Mucosa of descending colon (tissue), 3 donors: Measurements from ENCODE around the gene OPCML. TPM values are rescaled to one million over a fixed set of nuclear protein-coding genes. Genes with fewer than 3 reads are reported as not detected.

Experiments used
- ATAC-seq: fragments of 200-7000 bp; cut with Tn5 transposase; one replicate; pipeline ENCODE4 v1.9.1; 2020; ENCODE audit warnings: mild to moderate bottlenecking, moderate library complexity
- DNase-seq, 3 donors: peaks; one replicate each; pipeline ENCODE4 v3.0.0-alpha.2; 2020
- H3K36me3 ChIP-seq: fragments of 200-600 bp; one replicate; pipeline ENCODE4 v1.8.0; 2021; ENCODE audit warnings: low read depth, mild to moderate bottlenecking
- H3K4me1 ChIP-seq: fragments of 200-600 bp; one replicate; pipeline ENCODE4 v1.8.0; 2021; ENCODE audit warnings: low read depth, mild to moderate bottlenecking
- H3K4me3 ChIP-seq: fragments of 200-600 bp; one replicate; pipeline ENCODE4 v1.8.0; 2021; ENCODE audit warnings: mild to moderate bottlenecking
- H3K9me3 ChIP-seq: fragments of 200-600 bp; one replicate; pipeline ENCODE4 v1.8.0; 2021; ENCODE audit warnings: mild to moderate bottlenecking
- CTCF ChIP-seq: fragments of 200-600 bp; IDR thresholded peaks from one replicate; pipeline ENCODE4 v1.8.0; 2022; ENCODE audit warnings: antibody characterized with exemption, mild to moderate bottlenecking
- intact Hi-C, 2 donors: fragments of 100-400 bp; cut with DNase I in 1 of 2; cut with micrococcal nuclease in 1 of 2; formaldehyde crosslinking; loops; one replicate each; pipeline versions ENCODE4 v1.11.0 to v1.11.1; 2022; cut with DNase I, micrococcal nuclease
- total RNA-seq, 3 donors: library from RNA; stranded (reverse); fragmentation: NEBNext Ultra II Directional in 2 of 3; extraction: Animal tissue kit (Norgen Biotek cat#: 25700) in 2 of 3; gene quantifications; one replicate each; pipeline versions ENCODE4 v1.2.1 to v1.2.4, GENCODE V29; 2021 to 2023
- donor health status: DM: no; HTN: no; CAD: no; lungs with moderate emphysema.
- donor health status: DM: no; HTN: no; CAD: no.
- donor health status: DM: no; HTN: yes; CAD: no.

Gene OPCML
- total RNA-seq, 3 donors from 2014 or later: 0.10 to 0.47 TPM; not detected in 1

- no peak for TF ChIP-seq CTCF
- intact Hi-C loops: no loop called here
- H3K4me1 ChIP-seq: no peaks in the 10 kb centered on the region
- DNase-seq (no peak), ATAC-seq (no peak)
- H3K36me3 ChIP-seq: no peaks in the 10 kb centered on the region
- H3K4me3 ChIP-seq: no peak overlapping the region
- peaks cover 12% of the 10 kb centered on the region for H3K9me3 ChIP-seq
These were observed 1083.8 kb downstream of the OPCML start for GRCh38 chr11:132448334-132448995.

- no peaks in the 10 kb centered on the region for H3K4me1 ChIP-seq
- ATAC-seq (no peak), DNase-seq (no peak)
- intact Hi-C loops: no loop called here
- no peak overlapping the region for H3K4me3 ChIP-seq
- peaks cover 12% of the 10 kb centered on the region for H3K9me3 ChIP-seq
- H3K36me3 ChIP-seq: no peaks in the 10 kb centered on the region
- no peak for TF ChIP-seq CTCF
These were observed 1084.5 kb downstream of the OPCML start for GRCh38 chr11:132447761-132448160.

- ATAC-seq (no peak), DNase-seq (no peak)
- no peaks in the 10 kb centered on the region for H3K36me3 ChIP-seq
- peaks cover 12% of the 10 kb centered on the region for H3K9me3 ChIP-seq
- no peak overlapping the region for H3K4me3 ChIP-seq
- no peaks in the 10 kb centered on the region for H3K4me1 ChIP-seq
- no peak for TF ChIP-seq CTCF
- intact Hi-C loops: no loop called here
These were observed 1086.4 kb downstream of the OPCML start for GRCh38 chr11:132445859-132446291.

- H3K4me3 ChIP-seq: no peak overlapping the region
- ATAC-seq (no peak), DNase-seq (no peak)
- no peak for TF ChIP-seq CTCF
- intact Hi-C loops: no loop called here
- H3K9me3 ChIP-seq: peaks cover 7% of the 10 kb centered on the region
- H3K36me3 ChIP-seq: no peaks in the 10 kb centered on the region
- H3K4me1 ChIP-seq: no peaks in the 10 kb centered on the region
These were observed 1087.4 kb downstream of the OPCML start for GRCh38 chr11:132444911-132445310.

GRCh38 chr11:132439711-132440255, 1092.5 kb downstream of the OPCML start:
- ATAC-seq (no peak), DNase-seq (no peak)
- Histone ChIP-seq H3K4me3 (no peak overlapping the region), H3K36me3 (no peaks in the 10 kb centered on the region), H3K4me1 (no peaks in the 10 kb centered on the region), H3K9me3 (peaks cover 13% of the 10 kb centered on the region)
- intact Hi-C loops: no loop called here
- TF ChIP-seq CTCF: no peak
